ENCODE data around the gene LBHD1. TPM values are rescaled to one million over a fixed set of nuclear protein-coding genes. Genes with fewer than 3 reads are reported as not detected.
"Not testable (repeated sequence)": the region's sequence is repeated elsewhere in the genome, so short reads cannot be mapped to it uniquely, and the experiment has no call there.

LBHD1 gene
- total RNA-seq, 2 experiments from 2014 or later = 9.3 to 22.3 TPM

- intact Hi-C loops (cut with micrococcal nuclease; ENCODE audit: unreplicated experiment) = loop anchor here (5.0 kb wide), 1 partner anchor 110 kb away; the partner anchor contains the start of gene TMEM179B
- Histone ChIP-seq H3K4me3 (ENCODE audit: low read depth, low read length, poor library complexity, severe bottlenecking) (peak overlapping the region; percentile 93), H3K36me3 (ENCODE audit: insufficient read depth, low read length) (peaks cover 44% of the 10 kb centered on the region), H3K9me3 (ENCODE audit: low read length) (no peaks in the 10 kb centered on the region), H3K4me2 (ENCODE audit: low read length) (peak overlapping the region; percentile 96), H2AFZ (ENCODE audit: low read length) (no peak overlapping the region), H3K27ac (ENCODE audit: low read depth, low read length, poor library complexity, severe bottlenecking) (no peak overlapping the region), H4K20me1 (ENCODE audit: insufficient read depth, low read length) (no peaks in the 10 kb centered on the region), H3K79me2 (ENCODE audit: insufficient read depth, low read depth, low read length) (peaks cover 32% of the 10 kb centered on the region; the same call in 1 of the 2 replicates), H3K9me2 (ENCODE audit: insufficient read depth, low read length) (no peaks in the 10 kb centered on the region), H3K4me1 (ENCODE audit: insufficient read depth, low read length, poor library complexity, severe bottlenecking) (peaks cover 47% of the 10 kb centered on the region)
- TF ChIP-seq, protein P1, sequence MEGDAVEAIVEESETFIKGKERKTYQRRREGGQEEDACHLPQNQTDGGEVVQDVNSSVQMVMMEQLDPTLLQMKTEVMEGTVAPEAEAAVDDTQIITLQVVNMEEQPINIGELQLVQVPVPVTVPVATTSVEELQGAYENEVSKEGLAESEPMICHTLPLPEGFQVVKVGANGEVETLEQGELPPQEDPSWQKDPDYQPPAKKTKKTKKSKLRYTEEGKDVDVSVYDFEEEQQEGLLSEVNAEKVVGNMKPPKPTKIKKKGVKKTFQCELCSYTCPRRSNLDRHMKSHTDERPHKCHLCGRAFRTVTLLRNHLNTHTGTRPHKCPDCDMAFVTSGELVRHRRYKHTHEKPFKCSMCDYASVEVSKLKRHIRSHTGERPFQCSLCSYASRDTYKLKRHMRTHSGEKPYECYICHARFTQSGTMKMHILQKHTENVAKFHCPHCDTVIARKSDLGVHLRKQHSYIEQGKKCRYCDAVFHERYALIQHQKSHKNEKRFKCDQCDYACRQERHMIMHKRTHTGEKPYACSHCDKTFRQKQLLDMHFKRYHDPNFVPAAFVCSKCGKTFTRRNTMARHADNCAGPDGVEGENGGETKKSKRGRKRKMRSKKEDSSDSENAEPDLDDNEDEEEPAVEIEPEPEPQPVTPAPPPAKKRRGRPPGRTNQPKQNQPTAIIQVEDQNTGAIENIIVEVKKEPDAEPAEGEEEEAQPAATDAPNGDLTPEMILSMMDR (conservative IDR thresholded peaks at IDR 0.05; ENCODE audit: low read length) = no peak
- TF ChIP-seq EZH2phosphoT487 (IDR thresholded peaks at IDR 0.05; ENCODE audit: borderline replicate concordance, low read depth, low read length) = no peak
- BruUV-seq (replicated peaks) = no TSS peak
- CTCF ChIA-PET (ENCODE audit: unreplicated experiment) = no interaction called here
- POLR2A ChIA-PET = interaction anchor here (1.1 to 1.4 kb wide), 3 partner anchors 13 to 104 kb away, joined by 3 to 6 read pairs (median 5); partner anchors contain the start of genes C11orf98, CSKMT and EEF1G
- no peak for DNase-seq (ENCODE audit: low spot score)
Observed at GRCh38 chr11:62677714-62678113, 5.6 kb upstream of the LBHD1 start.

DNA sequence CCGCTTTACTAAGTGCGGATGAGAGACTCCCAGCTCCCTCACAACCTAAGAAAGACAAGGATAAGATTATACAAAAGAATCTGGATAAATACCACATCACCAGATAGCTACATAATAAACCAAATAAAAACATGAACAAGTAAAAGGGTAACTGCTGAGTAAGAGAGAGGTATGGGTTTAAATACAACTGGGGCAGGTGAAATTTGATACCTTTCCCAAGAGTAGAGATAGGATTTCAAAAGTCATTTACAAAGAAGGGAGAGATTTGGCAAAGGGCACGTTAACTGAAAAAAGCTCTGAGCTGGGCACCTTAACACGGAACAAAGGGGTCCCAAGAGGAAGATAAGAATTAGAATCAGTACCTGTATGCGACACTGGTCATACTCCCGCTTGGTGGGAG is 5.1 kb upstream of the LBHD1 start:
- H2AFZ ChIP-seq (ENCODE audit: low read length) = no peak overlapping the region
- peak overlapping the region; percentile 96 for H3K4me2 ChIP-seq (ENCODE audit: low read length)
- H4K20me1 ChIP-seq (ENCODE audit: insufficient read depth, low read length) = no peaks in the 10 kb centered on the region
- H3K4me1 ChIP-seq (ENCODE audit: insufficient read depth, low read length, poor library complexity, severe bottlenecking) = peaks cover 51% of the 10 kb centered on the region
- no peak for DNase-seq (ENCODE audit: low spot score)
- H3K9me2 ChIP-seq (ENCODE audit: insufficient read depth, low read length) = no peaks in the 10 kb centered on the region
- intact Hi-C loops (cut with micrococcal nuclease; ENCODE audit: unreplicated experiment) = loop anchor here (5.0 kb wide), 1 partner anchor 110 kb away; the partner anchor contains the start of gene TMEM179B
- H3K27ac ChIP-seq (ENCODE audit: low read depth, low read length, poor library complexity, severe bottlenecking) = no peak overlapping the region
- H3K9me3 ChIP-seq (ENCODE audit: low read length) = no peaks in the 10 kb centered on the region
- no TSS peak for BruUV-seq (replicated peaks)
- POLR2A ChIA-PET = interaction anchor here (0.9 to 1.4 kb wide), 4 partner anchors 12 to 103 kb away, joined by 3 to 6 read pairs (median 4); partner anchors contain the start of genes C11orf98, CSKMT, EEF1G and LRRN4CL
- H3K79me2 ChIP-seq (ENCODE audit: insufficient read depth, low read depth, low read length) = peaks cover 37% of the 10 kb centered on the region; the same call in 1 of the 2 replicates
- CTCF ChIA-PET (ENCODE audit: unreplicated experiment) = no interaction called here
- H3K4me3 ChIP-seq (ENCODE audit: low read depth, low read length, poor library complexity, severe bottlenecking) = no peak overlapping the region
- TF ChIP-seq EZH2phosphoT487 (IDR thresholded peaks at IDR 0.05; ENCODE audit: borderline replicate concordance, low read depth, low read length) = no peak
- TF ChIP-seq, protein P1 (conservative IDR thresholded peaks at IDR 0.05; ENCODE audit: low read length) = no peak
- H3K36me3 ChIP-seq (ENCODE audit: insufficient read depth, low read length) = peaks cover 45% of the 10 kb centered on the region

- no TSS peak for BruUV-seq (replicated peaks)
- no peaks in the 10 kb centered on the region for H3K9me3 ChIP-seq (ENCODE audit: low read length)
- H3K4me3 ChIP-seq (ENCODE audit: low read depth, low read length, poor library complexity, severe bottlenecking) = no peak overlapping the region
- H3K27ac ChIP-seq (ENCODE audit: low read depth, low read length, poor library complexity, severe bottlenecking) = no peak overlapping the region
- TF ChIP-seq, protein P1 (conservative IDR thresholded peaks at IDR 0.05; ENCODE audit: low read length) = peak; percentile 45; the same call in 1 of the 2 replicates
- no peak for TF ChIP-seq EZH2phosphoT487 (IDR thresholded peaks at IDR 0.05; ENCODE audit: borderline replicate concordance, low read depth, low read length)
- no peaks in the 10 kb centered on the region for H4K20me1 ChIP-seq (ENCODE audit: insufficient read depth, low read length)
- ChIA-PET POLR2A (interaction anchor here (0.9 to 1.4 kb wide), 4 partner anchors 12 to 103 kb away, joined by 3 to 6 read pairs (median 4); partner anchors contain the start of genes C11orf98, CSKMT, EEF1G and LRRN4CL), CTCF (ENCODE audit: unreplicated experiment) (no interaction called here)
- no peaks in the 10 kb centered on the region for H3K9me2 ChIP-seq (ENCODE audit: insufficient read depth, low read length)
- intact Hi-C loops (cut with micrococcal nuclease; ENCODE audit: unreplicated experiment) = loop anchor here (5.0 kb wide), 1 partner anchor 111 kb away; the partner anchor contains the start of gene TMEM179B
- peaks cover 45% of the 10 kb centered on the region for H3K36me3 ChIP-seq (ENCODE audit: insufficient read depth, low read length)
- H3K4me1 ChIP-seq (ENCODE audit: insufficient read depth, low read length, poor library complexity, severe bottlenecking) = peaks cover 51% of the 10 kb centered on the region
- no peak for DNase-seq (ENCODE audit: low spot score)
- H2AFZ ChIP-seq (ENCODE audit: low read length) = no peak overlapping the region
- peak overlapping the region; percentile 96; the same call in 1 of the 2 replicates for H3K4me2 ChIP-seq (ENCODE audit: low read length)
- peaks cover 38% of the 10 kb centered on the region; the same call in 1 of the 2 replicates for H3K79me2 ChIP-seq (ENCODE audit: insufficient read depth, low read depth, low read length)
Observed at GRCh38 chr11:62676698-62677097, 4.6 kb upstream of the LBHD1 start.

DNA sequence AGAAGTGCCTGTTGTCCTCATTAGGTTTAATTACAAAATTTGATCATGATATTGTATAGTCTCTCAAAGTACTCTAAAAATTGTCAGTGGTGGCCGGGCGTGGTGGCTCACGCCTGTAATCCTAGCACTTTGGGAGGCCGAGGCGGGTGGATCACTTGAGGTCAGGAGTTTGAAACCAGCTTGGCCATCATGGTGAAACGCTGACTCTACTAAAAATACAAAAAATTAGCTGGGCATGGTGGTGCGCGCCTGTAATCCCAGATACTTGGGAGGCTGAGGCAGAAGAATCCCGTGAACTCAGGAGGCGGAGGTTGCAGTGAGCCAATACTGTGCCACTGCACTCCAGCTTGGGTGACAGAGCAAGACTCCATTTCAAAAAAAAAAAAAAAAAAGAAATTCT is 3.3 kb upstream of the LBHD1 start:
- BruUV-seq (replicated peaks) = not testable (repeated sequence)
- POLR2A ChIA-PET = interaction anchor here (0.6 to 3.7 kb wide), 2 partner anchors 11 to 54 kb away, joined by 3 to 24 read pairs; partner anchors contain the start of genes C11orf98 and CSKMT
- intact Hi-C loops (cut with micrococcal nuclease; ENCODE audit: unreplicated experiment) = loop anchor here (5.0 kb wide), 1 partner anchor 112 kb away; the partner anchor contains the start of gene TMEM179B

More for the DNA sequence above, 3.3 kb upstream of the LBHD1 start:
- H3K9me2 ChIP-seq (ENCODE audit: insufficient read depth, low read length); H3K4me3 ChIP-seq (ENCODE audit: low read depth, low read length, poor library complexity, severe bottlenecking); H2AFZ ChIP-seq (ENCODE audit: low read length); H3K9me3 ChIP-seq (ENCODE audit: low read length); DNase-seq (ENCODE audit: low spot score); H3K4me2 ChIP-seq (ENCODE audit: low read length); H4K20me1 ChIP-seq (ENCODE audit: insufficient read depth, low read length); H3K27ac ChIP-seq (ENCODE audit: low read depth, low read length, poor library complexity, severe bottlenecking); CTCF ChIA-PET (ENCODE audit: unreplicated experiment): not testable (repeated sequence)
- Histone ChIP-seq H3K79me2 (ENCODE audit: insufficient read depth, low read depth, low read length) (peaks cover 48% of the 10 kb centered on the region; the same call in 1 of the 2 replicates), H3K36me3 (ENCODE audit: insufficient read depth, low read length) (peaks cover 45% of the 10 kb centered on the region), H3K4me1 (ENCODE audit: insufficient read depth, low read length, poor library complexity, severe bottlenecking) (peaks cover 49% of the 10 kb centered on the region)
